IPS-20b (cell line): ENCODE data around the gene LRCOL1.

ENCODE experiments used
- H3K27ac ChIP-seq: one replicate; pipeline ENCODE4 v1.5.1; 2013; ENCODE audit warnings: low read length
- H3K27me3 ChIP-seq: 2 replicates; pipeline ENCODE4 v1.6.1; 2013; ENCODE audit warnings: mild to moderate bottlenecking, low read length, inconsistent platforms; ENCODE audit not compliant: insufficient read depth
- H3K36me3 ChIP-seq: 2 replicates; pipeline ENCODE4 v1.6.1; 2013; ENCODE audit warnings: low read depth, mild to moderate bottlenecking, inconsistent platforms, low read length, moderate library complexity; ENCODE audit not compliant: insufficient read depth
- H3K4me1 ChIP-seq: 2 replicates; pipeline ENCODE4 v1.6.1; 2013; ENCODE audit warnings: mild to moderate bottlenecking, control low read depth, inconsistent platforms, low read length, moderate library complexity; ENCODE audit not compliant: insufficient read depth
- H3K4me3 ChIP-seq: 2 replicates; pipeline ENCODE4 v1.5.1; 2013; ENCODE audit warnings: mild to moderate bottlenecking, low read length, inconsistent platforms
- H3K9ac ChIP-seq: 2 replicates; pipeline ENCODE4 v1.6.1; 2013; ENCODE audit warnings: low read depth, mild to moderate bottlenecking, inconsistent platforms, low read length, moderate library complexity
- H3K9me3 ChIP-seq: 2 replicates; pipeline ENCODE4 v1.6.1; 2013; ENCODE audit warnings: mild to moderate bottlenecking, low read depth, low read length, inconsistent platforms; ENCODE audit not compliant: insufficient read depth

Gene LRCOL1

GRCh38 chr12:132557291-132558015 is 52.9 kb downstream of the LRCOL1 start:
- Histone ChIP-seq H3K36me3 (no peaks in the 10 kb centered on the region), H3K27ac (no peak overlapping the region), H3K27me3 (peaks cover 70% of the 10 kb centered on the region), H3K9me3 (no peaks in the 10 kb centered on the region), H3K4me3 (no peak overlapping the region), H3K4me1 (0 out of 2 replicates have a peak, but pooled peaks cover 2% of the 10 kb centered on the region), H3K9ac (no peak overlapping the region)

GRCh38 chr12:132556801-132557200 is 53.6 kb downstream of the LRCOL1 start:
- H3K9me3 ChIP-seq, result no peaks in the 10 kb centered on the region
- H3K4me3 ChIP-seq, result no peak overlapping the region
- peaks cover 77% of the 10 kb centered on the region for H3K27me3 ChIP-seq
- H3K27ac ChIP-seq, result no peak overlapping the region
- H3K9ac ChIP-seq, result no peak overlapping the region
- H3K36me3 ChIP-seq, result no peaks in the 10 kb centered on the region
- H3K4me1 ChIP-seq, result 0 out of 2 replicates have a peak, but pooled peaks cover 2% of the 10 kb centered on the region

GRCh38 chr12:132556216-132556615 is 54.2 kb downstream of the LRCOL1 start:
- Histone ChIP-seq H3K27ac (no peak overlapping the region), H3K27me3 (peaks cover 83% of the 10 kb centered on the region), H3K9me3 (no peaks in the 10 kb centered on the region), H3K4me3 (no peak overlapping the region), H3K9ac (no peak overlapping the region), H3K36me3 (no peaks in the 10 kb centered on the region), H3K4me1 (no peaks in the 10 kb centered on the region)

- peaks cover 88% of the 10 kb centered on the region for H3K27me3 ChIP-seq
- no peaks in the 10 kb centered on the region for H3K9me3 ChIP-seq
- H3K9ac ChIP-seq, result no peak overlapping the region
- no peaks in the 10 kb centered on the region for H3K36me3 ChIP-seq
- no peaks in the 10 kb centered on the region for H3K4me1 ChIP-seq
- H3K27ac ChIP-seq, result no peak overlapping the region
- no peak overlapping the region for H3K4me3 ChIP-seq
Measured at GRCh38 chr12:132555686-132556085, 54.7 kb downstream of the LRCOL1 start.

- Histone ChIP-seq H3K9ac (no peak overlapping the region), H3K4me1 (no peaks in the 10 kb centered on the region), H3K4me3 (no peak overlapping the region), H3K27me3 (peaks cover 95% of the 10 kb centered on the region), H3K36me3 (no peaks in the 10 kb centered on the region), H3K9me3 (no peaks in the 10 kb centered on the region), H3K27ac (no peak overlapping the region)
Measured at GRCh38 chr12:132554845-132555630, 55.3 kb downstream of the LRCOL1 start.
